PC-3 (cell line): Measurements from ENCODE around the gene ERBB2. TPM values are rescaled to one million over a fixed set of nuclear protein-coding genes. Genes with fewer than 3 reads are reported as not detected.
"Not testable (repeated sequence)": the region's sequence is repeated elsewhere in the genome, so short reads cannot be mapped to it uniquely, and the experiment has no call there.

ENCODE experiments used
- ATAC-seq: fragments of 200-7000 bp; cut with Tn5 transposase; 2 replicates; pipeline ENCODE4 v1.9.1; 2020; ENCODE audit warnings: mild to moderate bottlenecking, moderate library complexity
- BruUV-seq: library from RNA; stranded (reverse); fragments of 400-500 nt; replicated peaks from 2 replicates; lab custom pipeline; 2021; lab: Mats Ljungman, UMichigan
- CTCF ChIA-PET: fragments of 300-600 bp; sonication (Branson Sonifier 250); formaldehyde crosslinking; loops from one replicate; lab custom pipeline; 2022; ENCODE audit warnings: antibody characterized with exemption; lab: Charles Lee
- POLR2A ChIA-PET: fragments of 300-600 bp; sonication (Branson Sonifier 250); formaldehyde crosslinking; loops from one replicate; lab custom pipeline; 2022; ENCODE audit warnings: antibody characterized with exemption; ENCODE audit not compliant: unreplicated experiment; lab: Charles Lee
- DNase-seq: peaks from one replicate; pipeline ENCODE4 v3.0.0-alpha.2; 2015
- H2AFZ ChIP-seq: fragments of 300-600 bp; sonication (generic); 2 replicates; pipeline ENCODE4 v1.6.0; 2016; ENCODE audit warnings: antibody characterized with exemption, low read length
- H3F3A ChIP-seq: fragments of 300-600 bp; sonication (generic); one replicate; pipeline ENCODE4 v1.6.0; 2017; ENCODE audit warnings: antibody characterized with exemption, low read length, control low read depth, mild to moderate bottlenecking; ENCODE audit not compliant: unreplicated experiment
- H3K27ac ChIP-seq: fragments of 300-600 bp; sonication (generic); 2 replicates; pipeline ENCODE4 v1.5.1; 2016; ENCODE audit warnings: mild to moderate bottlenecking, low read length
- H3K27me3 ChIP-seq: fragments of 300-600 bp; sonication (generic); 2 replicates; pipeline ENCODE4 v1.6.1; 2016; ENCODE audit warnings: low read length, mixed read lengths
- H3K36me3 ChIP-seq: fragments of 300-600 bp; sonication (generic); 2 replicates; pipeline ENCODE4 v1.6.1; 2016; ENCODE audit warnings: low read depth, mixed run types, low read length, mixed read lengths
- H3K4me1 ChIP-seq: fragments of 300-600 bp; sonication (generic); 2 replicates; pipeline ENCODE4 v1.5.1; 2016; ENCODE audit warnings: low read length; ENCODE audit not compliant: insufficient read depth
- H3K4me2 ChIP-seq: fragments of 300-600 bp; sonication (generic); 2 replicates; pipeline ENCODE4 v1.6.0; 2016; ENCODE audit warnings: low read length
- H3K4me3 ChIP-seq: fragments of 300-600 bp; sonication (generic); 2 replicates; pipeline ENCODE4 v1.5.1; 2016; ENCODE audit warnings: mild to moderate bottlenecking, low read length, mixed read lengths
- H3K79me2 ChIP-seq: fragments of 300-600 bp; sonication (generic); 2 replicates; pipeline ENCODE4 v1.6.1; 2017; ENCODE audit warnings: low read length, mixed read lengths
- H3K9ac ChIP-seq: fragments of 300-600 bp; sonication (generic); 2 replicates; pipeline ENCODE4 v1.6.0; 2016; ENCODE audit warnings: mild to moderate bottlenecking, low read length
- H3K9me2 ChIP-seq: fragments of 300-600 bp; sonication (generic); replicated peaks from 2 replicates; pipeline ENCODE4 v1.6.1; 2016; ENCODE audit warnings: mixed run types, low read length, mixed read lengths
- H3K9me3 ChIP-seq: fragments of 300-600 bp; sonication (generic); 2 replicates; pipeline ENCODE4 v1.6.1; 2016; ENCODE audit warnings: low read length, mixed read lengths
- H4K20me1 ChIP-seq: fragments of 300-600 bp; sonication (generic); 2 replicates; pipeline ENCODE4 v1.6.1; 2016; ENCODE audit warnings: low read length, mixed read lengths
- EZH2 ChIP-seq: fragments of 300-600 bp; sonication (generic); IDR thresholded peaks from one replicate; pipeline ENCODE4 v1.6.1; 2017; ENCODE audit warnings: antibody characterized with exemption, mild to moderate bottlenecking, low read length; ENCODE audit not compliant: unreplicated experiment
- EZH2phosphoT487 ChIP-seq: fragments of 300-600 bp; sonication (generic); IDR thresholded peaks from 2 replicates; pipeline ENCODE4 v1.6.1; 2018; ENCODE audit warnings: mild to moderate bottlenecking, antibody characterized with exemption, low read length, borderline replicate concordance
- intact Hi-C: fragments of 100-400 bp; cut with micrococcal nuclease; formaldehyde crosslinking; loops from 2 replicates; pipeline ENCODE4 v1.9.0; 2023
- total RNA-seq: library from RNA; depleted of rRNA; stranded (reverse); fragments of >200 nt; gene quantifications from 2 replicates; pipeline ENCODE4 v1.2.3, GENCODE V29; 2014
- TF ChIP-seq, protein P1 (sequence below): fragments of 300-600 bp; sonication (generic); conservative IDR thresholded peaks from 2 replicates; pipeline ENCODE4 v1.5.1; 2017; ENCODE audit warnings: antibody characterized with exemption, low read depth, mild to moderate bottlenecking, low read length

ERBB2 gene
- total RNA-seq, 1 experiment from 2014 or later, result 36.2 TPM

DNA sequence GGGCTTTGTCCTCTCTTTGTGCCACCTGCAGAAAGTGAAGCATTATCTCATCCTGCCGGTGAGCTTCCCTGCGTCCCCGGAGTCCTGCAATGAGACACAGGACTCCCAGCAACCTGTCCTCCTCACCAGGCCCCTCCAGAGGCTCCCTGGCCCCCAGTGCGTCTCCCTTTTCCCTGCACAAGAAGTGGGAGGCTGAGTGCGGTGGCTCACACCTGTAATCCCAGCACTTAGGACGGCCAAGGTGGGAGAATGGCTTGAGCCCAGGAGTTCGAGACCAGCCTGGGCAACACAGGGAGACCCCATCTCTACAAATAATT lies 46.2 kb downstream of the ERBB2 start:
- Histone ChIP-seq H3K9me3 (no peaks in the 10 kb centered on the region), H3K79me2 (peaks cover 4% of the 10 kb centered on the region; the same call in 1 of the 2 replicates), H2AFZ (no peak overlapping the region), H4K20me1 (peaks cover 1% of the 10 kb centered on the region; the same call in 1 of the 2 replicates), H3K27ac (no peak overlapping the region), H3K36me3 (no peaks in the 10 kb centered on the region; the same call in 1 of the 2 replicates), H3K27me3 (no peaks in the 10 kb centered on the region), H3K4me2 (no peak overlapping the region), H3K9ac (no peak overlapping the region), H3K9me2 (no peaks in the 10 kb centered on the region), H3K4me1 (peaks cover 5% of the 10 kb centered on the region), H3K4me3 (no peak overlapping the region), H3F3A (no peaks in the 10 kb centered on the region)
- ChIA-PET CTCF (no interaction called here), POLR2A (no interaction called here)
- intact Hi-C loops, result no loop called here
- ATAC-seq (no peak), DNase-seq (no peak)
- no TSS peak for BruUV-seq
- TF ChIP-seq EZH2 (no peak), EZH2phosphoT487 (no peak)
- TF ChIP-seq, protein P1, sequence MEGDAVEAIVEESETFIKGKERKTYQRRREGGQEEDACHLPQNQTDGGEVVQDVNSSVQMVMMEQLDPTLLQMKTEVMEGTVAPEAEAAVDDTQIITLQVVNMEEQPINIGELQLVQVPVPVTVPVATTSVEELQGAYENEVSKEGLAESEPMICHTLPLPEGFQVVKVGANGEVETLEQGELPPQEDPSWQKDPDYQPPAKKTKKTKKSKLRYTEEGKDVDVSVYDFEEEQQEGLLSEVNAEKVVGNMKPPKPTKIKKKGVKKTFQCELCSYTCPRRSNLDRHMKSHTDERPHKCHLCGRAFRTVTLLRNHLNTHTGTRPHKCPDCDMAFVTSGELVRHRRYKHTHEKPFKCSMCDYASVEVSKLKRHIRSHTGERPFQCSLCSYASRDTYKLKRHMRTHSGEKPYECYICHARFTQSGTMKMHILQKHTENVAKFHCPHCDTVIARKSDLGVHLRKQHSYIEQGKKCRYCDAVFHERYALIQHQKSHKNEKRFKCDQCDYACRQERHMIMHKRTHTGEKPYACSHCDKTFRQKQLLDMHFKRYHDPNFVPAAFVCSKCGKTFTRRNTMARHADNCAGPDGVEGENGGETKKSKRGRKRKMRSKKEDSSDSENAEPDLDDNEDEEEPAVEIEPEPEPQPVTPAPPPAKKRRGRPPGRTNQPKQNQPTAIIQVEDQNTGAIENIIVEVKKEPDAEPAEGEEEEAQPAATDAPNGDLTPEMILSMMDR, result no peak

DNA sequence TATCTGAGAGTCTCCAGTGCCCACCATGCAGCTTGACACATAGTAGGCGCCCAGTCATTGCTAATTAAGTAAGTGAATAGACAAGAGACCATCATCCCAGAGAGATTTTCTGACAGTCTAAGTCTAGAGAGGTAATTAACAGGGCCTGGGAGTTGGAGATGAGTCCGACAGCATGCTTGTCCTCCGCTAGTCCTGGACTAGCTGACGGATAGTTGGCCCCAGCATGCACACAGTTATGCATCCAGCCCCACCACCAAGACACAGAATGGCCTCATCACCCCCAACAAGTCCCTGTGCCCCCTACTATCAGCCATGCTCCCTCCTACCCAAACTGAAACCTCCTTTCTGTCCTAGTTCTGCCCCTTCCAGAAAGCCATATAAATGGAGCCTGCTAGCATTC lies 47.9 kb downstream of the ERBB2 start:
- intact Hi-C loops, result no loop called here
- no TSS peak for BruUV-seq
- CTCF ChIA-PET, result no interaction called here

DNA sequence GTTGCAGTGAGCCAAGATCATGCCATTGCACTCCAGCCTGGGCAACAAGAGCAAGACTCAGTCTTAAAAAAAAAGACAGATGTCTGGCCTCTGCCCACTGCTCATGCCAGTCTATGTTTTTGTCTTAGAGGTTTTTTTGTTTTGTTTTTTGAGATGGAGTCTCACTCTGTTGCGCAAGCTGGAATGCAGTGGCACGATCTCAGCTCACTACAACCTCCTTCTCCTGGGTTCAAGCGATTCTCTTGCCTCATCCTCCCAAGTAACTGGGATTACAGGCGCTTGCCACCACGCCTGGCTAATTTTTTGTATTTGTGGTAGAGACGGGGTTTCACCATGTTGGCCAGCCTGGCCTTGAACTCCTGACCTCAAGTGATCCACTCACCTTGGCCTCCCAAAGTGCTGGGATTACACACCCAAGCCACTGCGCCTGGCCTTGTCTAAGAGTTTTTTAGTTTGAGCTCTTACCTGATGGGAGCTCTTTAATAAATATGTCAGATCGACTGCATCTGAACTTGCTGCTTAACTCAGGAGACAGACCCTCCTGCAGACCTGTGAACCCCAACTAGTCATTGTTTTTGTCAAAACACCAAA lies 48.7 kb downstream of the ERBB2 start:
- H3F3A ChIP-seq, ATAC-seq, H3K79me2 ChIP-seq, H3K36me3 ChIP-seq, H3K4me1 ChIP-seq, BruUV-seq, H3K9me3 ChIP-seq, H2AFZ ChIP-seq, H3K4me2 ChIP-seq, H4K20me1 ChIP-seq, DNase-seq, H3K4me3 ChIP-seq, H3K27ac ChIP-seq, H3K27me3 ChIP-seq, CTCF ChIA-PET, intact Hi-C loops, H3K9ac ChIP-seq, H3K9me2 ChIP-seq: not testable (repeated sequence)
- POLR2A ChIA-PET, result interaction anchor here (0.6 kb wide), 1 partner anchor 766 kb away, joined by 3 read pairs; no protein-coding TSS in a partner anchor

More for the DNA sequence above, 47.9 kb downstream of the ERBB2 start:
- Histone ChIP-seq H2AFZ (no peak overlapping the region), H3K9me2 (no peaks in the 10 kb centered on the region), H3K9ac (no peak overlapping the region), H3K4me2 (no peak overlapping the region), H3F3A (no peaks in the 10 kb centered on the region), H3K27me3 (no peaks in the 10 kb centered on the region), H3K36me3 (no peaks in the 10 kb centered on the region; the same call in 1 of the 2 replicates), H3K79me2 (no peaks in the 10 kb centered on the region), H3K4me3 (no peak overlapping the region), H3K27ac (no peak overlapping the region), H4K20me1 (no peaks in the 10 kb centered on the region), H3K4me1 (no peaks in the 10 kb centered on the region), H3K9me3 (no peaks in the 10 kb centered on the region)
- DNase-seq, result no peak
- ATAC-seq, result no peak
- POLR2A ChIA-PET, result interaction anchor here (0.6 kb wide), 1 partner anchor 96 kb away, joined by 7 read pairs; no protein-coding TSS in a partner anchor
- TF ChIP-seq EZH2phosphoT487, result no peak
- no peak for TF ChIP-seq EZH2
- TF ChIP-seq, protein P1, result no peak
